K562 (cell line): Measurements from ENCODE around the gene IFFO2. TPM values are rescaled to one million over a fixed set of nuclear protein-coding genes. Genes with fewer than 3 reads are reported as not detected.

Experiments
- ATAC-seq: fragments of 200-7000 bp; cut with Tn5 transposase; 3 replicates; pipeline ENCODE4 v1.9.1; 2020; ENCODE audit warnings: moderate library complexity
- BruUV-seq: library from RNA; stranded (reverse); fragments of 400-500 nt; replicated peaks from 2 replicates; lab custom pipeline; 2021; lab: Mats Ljungman, UMichigan
- CTCF ChIA-PET: fragments of 300-600 bp; formaldehyde crosslinking; extraction: SDS; loops from one replicate; lab custom pipeline; 2021; ENCODE audit warnings: low intra/inter-chr PET ratio; lab: Yijun Ruan, JAX
- POLR2A ChIA-PET: fragments of 300-600, 350-650 bp; sonication (Branson Sonifier 250); formaldehyde crosslinking; extraction: SDS; loops from one replicate; lab custom pipeline; 2021; ENCODE audit warnings: antibody characterized with exemption, inconsistent platforms; lab: Yijun Ruan, JAX
- DNase-seq, 4 experiments: peaks; one replicate each; pipeline versions ENCODE4 v3.0.0 to v3.0.0-alpha.2; 2011 to 2018; ENCODE audit warnings: low spot score in 3 of 4, mixed read lengths in 3 of 4; ENCODE audit errors: extremely low read depth in 1 of 4
- FAIRE-seq: peaks from 2 replicates; lab custom pipeline; 2011; peaks lifted over from hg19 to GRCh38; lab: Jason Lieb, UNC
- H2AFZ ChIP-seq: 2 replicates; pipeline ENCODE4 v1.6.0; 2011; ENCODE audit warnings: low read depth, low read length, control low read depth, inconsistent platforms
- H3K27ac ChIP-seq: fragments of 200-600 bp; 3 replicates; pipeline ENCODE4 v1.8.0; 2011; ENCODE audit warnings: low read depth, mild to moderate bottlenecking, control low read depth, inconsistent platforms, low read length, moderate library complexity, mixed read lengths; ENCODE audit errors: extremely low read depth
- H3K27me3 ChIP-seq, 2 experiments: fragments of 300-600 bp in 1 of 2; 2 replicates in 1 of 2; 3 replicates in 1 of 2; pipeline versions ENCODE4 v1.6.0 to v1.8.0; 2011; ENCODE audit warnings: inconsistent platforms in 2 of 2, low read length in 2 of 2, mild to moderate bottlenecking in 1 of 2, mixed read lengths in 1 of 2, moderate library complexity in 1 of 2; ENCODE audit not compliant: control insufficient read depth in 2 of 2, insufficient read depth in 2 of 2
- H3K36me3 ChIP-seq: fragments of 300-600 bp; 3 replicates; pipeline ENCODE4 v1.8.0; 2011; ENCODE audit warnings: mild to moderate bottlenecking, low read length, inconsistent platforms; ENCODE audit not compliant: control insufficient read depth, insufficient read depth
- H3K4me1 ChIP-seq, 2 experiments: fragments of 200-600 bp in 1 of 2; replicated peaks in 1 of 2; 2 replicates in 1 of 2; 3 replicates in 1 of 2; pipeline versions ENCODE4 v1.5.1 to v1.8.0; 2011; ENCODE audit warnings: inconsistent platforms in 2 of 2, low read length in 2 of 2, mild to moderate bottlenecking in 1 of 2, mixed read lengths in 1 of 2, moderate library complexity in 1 of 2; ENCODE audit not compliant: control insufficient read depth in 2 of 2, insufficient read depth in 2 of 2
- H3K4me2 ChIP-seq: 2 replicates; pipeline ENCODE4 v1.6.1; 2011; ENCODE audit warnings: low read length, control low read depth, inconsistent platforms, mixed read lengths; ENCODE audit not compliant: insufficient read depth
- H3K4me3 ChIP-seq: fragments of 200-600 bp; sonication (generic), shearing (Covaris generic); 2 replicates; pipeline ENCODE4 v1.5.1; 2016; ENCODE audit warnings: control low read depth, inconsistent platforms
- H3K79me2 ChIP-seq: fragments of 200-600 bp; 3 replicates; pipeline ENCODE4 v1.8.0; 2011; ENCODE audit warnings: low read length, inconsistent platforms; ENCODE audit not compliant: control insufficient read depth, insufficient read depth
- H3K9ac ChIP-seq, 2 experiments: 2 replicates each; pipeline versions ENCODE4 v1.6.0 to v1.6.1; 2011; ENCODE audit warnings: low read depth in 2 of 2, low read length in 2 of 2, control low read depth in 1 of 2, inconsistent platforms in 1 of 2, mild to moderate bottlenecking in 1 of 2, mixed read lengths in 1 of 2; ENCODE audit not compliant: insufficient read depth in 1 of 2
- H3K9me1 ChIP-seq: one replicate; pipeline ENCODE4 v1.6.0; 2011; ENCODE audit warnings: inconsistent platforms, mild to moderate bottlenecking, low read length, moderate library complexity; ENCODE audit not compliant: control insufficient read depth, insufficient read depth
- H3K9me3 ChIP-seq: replicated peaks from 2 replicates; pipeline ENCODE4 v1.5.1; 2011; ENCODE audit warnings: low read depth, low read length, inconsistent platforms; ENCODE audit not compliant: control insufficient read depth, insufficient read depth
- H4K20me1 ChIP-seq: replicated peaks from 2 replicates; pipeline ENCODE4 v1.6.1; 2011; ENCODE audit warnings: low read length, inconsistent platforms, mixed read lengths; ENCODE audit not compliant: control insufficient read depth, insufficient read depth
- RFX7 ChIP-seq: fragments of 250-450 bp; sonication (Bioruptor Pico); IDR thresholded peaks from 2 replicates; pipeline ENCODE4 v1.5.1; 2021; ENCODE audit warnings: mild to moderate bottlenecking
- TBP ChIP-seq: optimal IDR thresholded peaks from 2 replicates; pipeline ENCODE3; 2011; ENCODE audit warnings: low read depth, low read length, improper control_type of control experiment
- ZFX ChIP-seq: sonication (generic); formaldehyde crosslinking; IDR thresholded peaks from 2 replicates; pipeline ENCODE4 v1.8.0; 2022; ENCODE audit warnings: mild to moderate bottlenecking, missing genetic modification reagents, moderate library complexity
- WGBS: fragments of 100-300 bp; shearing (Covaris generic); methylation state at CpG from one replicate; pipeline ENCODE4 v1.1.6; 2016; ENCODE audit warnings: low coverage, mixed read lengths; ENCODE audit not compliant: insufficient coverage; ENCODE audit errors: missing lambda C conversion rate; 5-methylcytosine and 5-hydroxymethylcytosine counted together
- in situ Hi-C: fragments of 300-500 bp; cut with MboI; formaldehyde crosslinking; loops from 4 replicates; pipeline ENCODE4 v1.15.0; 2018; ENCODE audit warnings: inconsistent platforms, mixed read lengths
- intact Hi-C: fragments of 100-400 bp; cut with micrococcal nuclease; formaldehyde crosslinking; loops from 2 replicates; pipeline ENCODE4 v1.14.2; 2022
- polyA plus RNA-seq, 8 experiments: library from polyadenylated mRNA; depleted of rRNA in 4 of 8; stranded (reverse) in 5 of 8; unstranded in 3 of 8; fragments of >200 nt; fragmentation: Nextera tagmentation in 2 of 8; fragmentation: Illumina TruSeq in 1 of 8; extraction: Ambion mirVana in 2 of 8; extraction: Trizol in 1 of 8; gene quantifications; 2 replicates each; pipeline versions ENCODE4 v1.2.1 to v1.2.3, GENCODE V29; 2011 to 2014; ENCODE audit warnings: inconsistent platforms in 1 of 8, missing spikeins in 1 of 8
- total RNA-seq, 7 experiments: library from RNA; depleted of rRNA in 6 of 7; stranded (reverse); fragments of >200 nt in 6 of 7; fragmentation: Illumina TruSeq in 2 of 7; extraction: Trizol in 2 of 7; gene quantifications; 2 replicates each; pipeline versions ENCODE4 v1.2.1 to v1.2.3, GENCODE V29; 2011 to 2021; ENCODE audit warnings: low replicate concordance in 1 of 7
- TF ChIP-seq, protein P1 (sequence below): fragments of 250-450 bp; sonication (Bioruptor Pico); IDR thresholded peaks from 2 replicates; pipeline ENCODE4 v1.5.1; 2021; ENCODE audit warnings: mild to moderate bottlenecking
- TF ChIP-seq, protein P2 (sequence below): fragments of 250-450 bp; sonication (Bioruptor Pico); IDR thresholded peaks from 2 replicates; pipeline ENCODE4 v1.5.0; 2021; ENCODE audit warnings: mild to moderate bottlenecking, borderline replicate concordance
- TF ChIP-seq, protein P3 (sequence below): fragments of 450-650 bp; conservative IDR thresholded peaks from 2 replicates; pipeline ENCODE4 v1.6.1; 2016; ENCODE audit warnings: missing genetic modification characterization, low read depth, mild to moderate bottlenecking, control low read depth, missing compliant biosample characterization
- TF ChIP-seq, protein P4 (sequence below): IDR thresholded peaks from 3 replicates; pipeline ENCODE4 v1.6.1; 2011; ENCODE audit warnings: borderline replicate concordance, mild to moderate bottlenecking, moderate library complexity; ENCODE audit not compliant: insufficient read length; ENCODE audit errors: extremely low read depth

IFFO2 gene
- total and polyA plus RNA-seq, 9 of the 15 experiments (the other 6 are each of a cell fraction or from before 2014, with no cell fraction given): 0.15 to 1.0 (median 0.44) TPM; not detected in 2

DNA sequence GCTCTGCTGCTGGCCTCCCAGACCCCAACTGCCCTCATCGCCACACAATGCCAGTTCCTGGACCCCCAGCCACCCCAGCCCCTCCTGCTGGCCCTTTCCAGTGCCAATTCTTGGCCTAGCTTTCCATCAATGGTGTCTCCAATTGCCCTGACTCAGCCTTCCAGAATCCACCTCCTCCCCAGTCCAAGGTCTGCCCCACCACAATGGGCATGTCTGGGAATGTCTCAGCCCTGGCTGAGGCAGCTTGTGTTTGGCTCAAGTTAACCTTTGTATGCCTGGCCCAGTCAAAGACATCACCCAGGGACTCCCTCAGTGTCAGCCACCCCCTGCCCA is 70.5 kb downstream of the IFFO2 start:
- H3K4me2 ChIP-seq: no peak overlapping the region
- no TSS peak for BruUV-seq
- POLR2A ChIA-PET: no interaction called here
- H3K9ac ChIP-seq: no peak overlapping the region
- intact Hi-C loops: no loop called here
- H2AFZ ChIP-seq: no peak overlapping the region
- peaks cover 12% of the 10 kb centered on the region; the same call in 1 of the 3 replicates for H3K36me3 ChIP-seq
- H3K4me1 ChIP-seq: peaks cover 0 to 5% of the 10 kb centered on the region in 2 experiments; a peak in 1 of 5 replicates
- 89% methylated on average over 1 of the region's 1 CpG for WGBS
- no peaks in the 10 kb centered on the region for H3K27me3 ChIP-seq
- ATAC-seq: no peak
- no peaks in the 10 kb centered on the region for H3K9me3 ChIP-seq
- H3K9me1 ChIP-seq: no peaks in the 10 kb centered on the region
- no peak for FAIRE-seq
- CTCF ChIA-PET: interaction anchor here (7.0 kb wide), 1 partner anchor 26 kb away, joined by 108 read pairs; no protein-coding TSS in a partner anchor
- peaks cover 3% of the 10 kb centered on the region; the same call in 1 of the 2 replicates for H4K20me1 ChIP-seq
- H3K27ac ChIP-seq: no peak overlapping the region
- H3K4me3 ChIP-seq: no peak overlapping the region
- H3K79me2 ChIP-seq: no peaks in the 10 kb centered on the region
- TF ChIP-seq, protein P1, sequence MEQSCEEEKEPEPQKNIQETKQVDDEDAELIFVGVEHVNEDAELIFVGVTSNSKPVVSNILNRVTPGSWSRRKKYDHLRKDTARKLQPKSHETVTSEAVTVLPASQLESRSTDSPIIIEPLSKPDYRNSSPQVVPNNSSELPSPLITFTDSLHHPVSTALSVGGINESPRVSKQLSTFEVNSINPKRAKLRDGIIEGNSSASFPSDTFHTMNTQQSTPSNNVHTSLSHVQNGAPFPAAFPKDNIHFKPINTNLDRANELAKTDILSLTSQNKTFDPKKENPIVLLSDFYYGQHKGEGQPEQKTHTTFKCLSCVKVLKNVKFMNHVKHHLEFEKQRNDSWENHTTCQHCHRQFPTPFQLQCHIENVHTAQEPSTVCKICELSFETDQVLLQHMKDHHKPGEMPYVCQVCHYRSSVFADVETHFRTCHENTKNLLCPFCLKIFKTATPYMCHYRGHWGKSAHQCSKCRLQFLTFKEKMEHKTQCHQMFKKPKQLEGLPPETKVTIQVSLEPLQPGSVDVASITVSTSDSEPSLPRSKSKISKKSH (CRISPR knock-in tag): no peak
- no peak for TF ChIP-seq ZFX (CRISPR knock-in tag)
- TF ChIP-seq, protein P2, sequence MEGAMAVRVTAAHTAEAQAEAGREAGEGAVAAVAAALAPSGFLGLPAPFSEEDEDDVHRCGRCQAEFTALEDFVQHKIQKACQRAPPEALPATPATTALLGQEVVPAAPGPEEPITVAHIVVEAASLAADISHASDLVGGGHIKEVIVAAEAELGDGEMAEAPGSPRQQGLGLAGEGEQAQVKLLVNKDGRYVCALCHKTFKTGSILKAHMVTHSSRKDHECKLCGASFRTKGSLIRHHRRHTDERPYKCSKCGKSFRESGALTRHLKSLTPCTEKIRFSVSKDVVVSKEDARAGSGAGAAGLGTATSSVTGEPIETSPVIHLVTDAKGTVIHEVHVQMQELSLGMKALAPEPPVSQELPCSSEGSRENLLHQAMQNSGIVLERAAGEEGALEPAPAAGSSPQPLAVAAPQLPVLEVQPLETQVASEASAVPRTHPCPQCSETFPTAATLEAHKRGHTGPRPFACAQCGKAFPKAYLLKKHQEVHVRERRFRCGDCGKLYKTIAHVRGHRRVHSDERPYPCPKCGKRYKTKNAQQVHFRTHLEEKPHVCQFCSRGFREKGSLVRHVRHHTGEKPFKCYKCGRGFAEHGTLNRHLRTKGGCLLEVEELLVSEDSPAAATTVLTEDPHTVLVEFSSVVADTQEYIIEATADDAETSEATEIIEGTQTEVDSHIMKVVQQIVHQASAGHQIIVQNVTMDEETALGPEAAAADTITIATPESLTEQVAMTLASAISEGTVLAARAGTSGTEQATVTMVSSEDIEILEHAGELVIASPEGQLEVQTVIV (CRISPR knock-in tag): no peak
- no peak for TF ChIP-seq RFX7 (CRISPR knock-in tag)
- TF ChIP-seq, protein P3, sequence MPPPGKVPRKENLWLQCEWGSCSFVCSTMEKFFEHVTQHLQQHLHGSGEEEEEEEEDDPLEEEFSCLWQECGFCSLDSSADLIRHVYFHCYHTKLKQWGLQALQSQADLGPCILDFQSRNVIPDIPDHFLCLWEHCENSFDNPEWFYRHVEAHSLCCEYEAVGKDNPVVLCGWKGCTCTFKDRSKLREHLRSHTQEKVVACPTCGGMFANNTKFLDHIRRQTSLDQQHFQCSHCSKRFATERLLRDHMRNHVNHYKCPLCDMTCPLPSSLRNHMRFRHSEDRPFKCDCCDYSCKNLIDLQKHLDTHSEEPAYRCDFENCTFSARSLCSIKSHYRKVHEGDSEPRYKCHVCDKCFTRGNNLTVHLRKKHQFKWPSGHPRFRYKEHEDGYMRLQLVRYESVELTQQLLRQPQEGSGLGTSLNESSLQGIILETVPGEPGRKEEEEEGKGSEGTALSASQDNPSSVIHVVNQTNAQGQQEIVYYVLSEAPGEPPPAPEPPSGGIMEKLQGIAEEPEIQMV (tag): no peak
- TF ChIP-seq, protein P4, sequence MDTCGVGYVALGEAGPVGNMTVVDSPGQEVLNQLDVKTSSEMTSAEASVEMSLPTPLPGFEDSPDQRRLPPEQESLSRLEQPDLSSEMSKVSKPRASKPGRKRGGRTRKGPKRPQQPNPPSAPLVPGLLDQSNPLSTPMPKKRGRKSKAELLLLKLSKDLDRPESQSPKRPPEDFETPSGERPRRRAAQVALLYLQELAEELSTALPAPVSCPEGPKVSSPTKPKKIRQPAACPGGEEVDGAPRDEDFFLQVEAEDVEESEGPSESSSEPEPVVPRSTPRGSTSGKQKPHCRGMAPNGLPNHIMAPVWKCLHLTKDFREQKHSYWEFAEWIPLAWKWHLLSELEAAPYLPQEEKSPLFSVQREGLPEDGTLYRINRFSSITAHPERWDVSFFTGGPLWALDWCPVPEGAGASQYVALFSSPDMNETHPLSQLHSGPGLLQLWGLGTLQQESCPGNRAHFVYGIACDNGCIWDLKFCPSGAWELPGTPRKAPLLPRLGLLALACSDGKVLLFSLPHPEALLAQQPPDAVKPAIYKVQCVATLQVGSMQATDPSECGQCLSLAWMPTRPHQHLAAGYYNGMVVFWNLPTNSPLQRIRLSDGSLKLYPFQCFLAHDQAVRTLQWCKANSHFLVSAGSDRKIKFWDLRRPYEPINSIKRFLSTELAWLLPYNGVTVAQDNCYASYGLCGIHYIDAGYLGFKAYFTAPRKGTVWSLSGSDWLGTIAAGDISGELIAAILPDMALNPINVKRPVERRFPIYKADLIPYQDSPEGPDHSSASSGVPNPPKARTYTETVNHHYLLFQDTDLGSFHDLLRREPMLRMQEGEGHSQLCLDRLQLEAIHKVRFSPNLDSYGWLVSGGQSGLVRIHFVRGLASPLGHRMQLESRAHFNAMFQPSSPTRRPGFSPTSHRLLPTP: no peak
- TF ChIP-seq TBP: no peak
- TF ChIP-seq, all 486 proteins: peak for 0
- in situ Hi-C loops: loop anchor here (10.0 kb wide), 2 partner anchors 359 to 769 kb away; no protein-coding TSS in a partner anchor
- DNase-seq: no peak
